ENCODE measurements around the gene FAM83D.

FAM83D gene

GRCh38 chr20:38885357-38885756 lies 40.9 kb upstream of the FAM83D start:
- ATAC-seq (ENCODE audit: low read depth) (no peak), DNase-seq (ENCODE audit: low spot score) (no peak)
- TF ChIP-seq, protein P1, sequence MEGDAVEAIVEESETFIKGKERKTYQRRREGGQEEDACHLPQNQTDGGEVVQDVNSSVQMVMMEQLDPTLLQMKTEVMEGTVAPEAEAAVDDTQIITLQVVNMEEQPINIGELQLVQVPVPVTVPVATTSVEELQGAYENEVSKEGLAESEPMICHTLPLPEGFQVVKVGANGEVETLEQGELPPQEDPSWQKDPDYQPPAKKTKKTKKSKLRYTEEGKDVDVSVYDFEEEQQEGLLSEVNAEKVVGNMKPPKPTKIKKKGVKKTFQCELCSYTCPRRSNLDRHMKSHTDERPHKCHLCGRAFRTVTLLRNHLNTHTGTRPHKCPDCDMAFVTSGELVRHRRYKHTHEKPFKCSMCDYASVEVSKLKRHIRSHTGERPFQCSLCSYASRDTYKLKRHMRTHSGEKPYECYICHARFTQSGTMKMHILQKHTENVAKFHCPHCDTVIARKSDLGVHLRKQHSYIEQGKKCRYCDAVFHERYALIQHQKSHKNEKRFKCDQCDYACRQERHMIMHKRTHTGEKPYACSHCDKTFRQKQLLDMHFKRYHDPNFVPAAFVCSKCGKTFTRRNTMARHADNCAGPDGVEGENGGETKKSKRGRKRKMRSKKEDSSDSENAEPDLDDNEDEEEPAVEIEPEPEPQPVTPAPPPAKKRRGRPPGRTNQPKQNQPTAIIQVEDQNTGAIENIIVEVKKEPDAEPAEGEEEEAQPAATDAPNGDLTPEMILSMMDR (IDR thresholded peaks at IDR 0.05; ENCODE audit: poor library complexity, severe bottlenecking) = no peak
- H3K4me3 ChIP-seq (ENCODE audit: severe bottlenecking) = no peak overlapping the region
- H3K36me3 ChIP-seq (ENCODE audit: low read depth) = no peaks in the 10 kb centered on the region
- no peaks in the 10 kb centered on the region for H3K4me1 ChIP-seq (ENCODE audit: insufficient read depth, poor library complexity, severe bottlenecking)
- H3K27me3 ChIP-seq (ENCODE audit: insufficient read depth, poor library complexity, severe bottlenecking) = no peaks in the 10 kb centered on the region
- no peaks in the 10 kb centered on the region for H3K9me3 ChIP-seq (ENCODE audit: severe bottlenecking)
- H3K27ac ChIP-seq (ENCODE audit: poor library complexity, severe bottlenecking) = no peak overlapping the region

DNA sequence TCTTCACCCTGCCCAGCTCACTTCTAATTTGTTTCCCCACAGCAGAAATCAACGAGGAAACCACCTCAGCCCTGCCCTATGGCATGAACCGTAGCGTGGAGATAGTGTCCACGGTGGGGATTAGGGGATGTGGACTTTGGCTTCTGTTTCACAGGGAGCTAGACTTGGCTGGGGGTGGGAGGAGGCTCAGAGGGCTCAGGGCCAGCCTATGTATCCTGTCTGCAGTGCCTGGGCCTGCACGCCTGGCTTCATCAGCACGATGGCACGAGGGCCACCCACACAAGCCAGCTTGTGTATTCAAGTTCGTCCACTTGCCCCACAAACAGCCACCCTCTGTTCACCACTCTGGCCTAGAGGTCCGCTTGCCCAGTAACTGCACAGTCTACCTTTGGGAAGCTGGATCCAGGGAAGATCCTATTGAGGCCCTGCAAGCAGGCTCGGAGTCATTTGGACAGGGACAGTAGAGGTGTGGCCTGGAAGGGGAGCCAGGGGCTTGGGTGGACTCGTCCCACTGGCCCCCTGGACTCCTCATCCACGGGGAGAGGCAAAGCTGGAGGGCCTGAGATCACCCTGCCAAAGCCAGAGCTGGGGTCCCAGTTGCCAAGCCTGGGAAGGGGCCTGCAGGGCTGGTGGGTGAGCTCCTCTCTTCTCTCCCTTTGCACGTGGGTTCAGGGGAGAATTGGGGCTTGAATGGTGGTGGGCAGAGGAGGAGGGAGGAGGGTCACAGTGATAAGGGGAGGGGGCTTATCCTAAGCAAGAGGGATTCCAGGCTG lies 38.0 kb upstream of the FAM83D start:
- H3K36me3 ChIP-seq (ENCODE audit: low read depth) = no peaks in the 10 kb centered on the region
- DNase-seq (ENCODE audit: low spot score) = no peak
- H3K27ac ChIP-seq (ENCODE audit: poor library complexity, severe bottlenecking) = no peak overlapping the region
- no peaks in the 10 kb centered on the region for H3K4me1 ChIP-seq (ENCODE audit: insufficient read depth, poor library complexity, severe bottlenecking)
- no peak overlapping the region for H3K4me3 ChIP-seq (ENCODE audit: severe bottlenecking)
- ATAC-seq (ENCODE audit: low read depth) = peak; percentile 3; the same call in 1 of the 3 replicates
- TF ChIP-seq, protein P1 (IDR thresholded peaks at IDR 0.05; ENCODE audit: poor library complexity, severe bottlenecking) = no peak
- H3K27me3 ChIP-seq (ENCODE audit: insufficient read depth, poor library complexity, severe bottlenecking) = no peaks in the 10 kb centered on the region
- no peaks in the 10 kb centered on the region for H3K9me3 ChIP-seq (ENCODE audit: severe bottlenecking)

DNA sequence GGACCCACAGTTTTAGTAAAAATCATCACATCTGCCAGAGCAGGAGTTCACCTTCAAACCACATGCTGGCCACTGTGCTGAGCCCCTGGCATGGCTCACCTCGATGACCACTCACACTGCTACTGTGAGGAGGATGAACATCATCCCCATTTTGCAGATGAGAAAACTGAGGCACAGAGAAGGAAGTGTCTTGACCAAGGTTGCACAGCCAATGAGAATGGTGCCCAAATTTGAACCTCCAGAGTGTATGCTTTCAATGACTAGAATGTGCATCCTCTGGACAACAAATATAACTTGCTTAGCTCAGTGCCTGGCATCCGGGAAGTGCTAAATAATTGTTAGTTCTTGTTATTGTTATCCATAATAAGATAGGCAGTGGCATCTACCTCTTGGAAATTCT lies 37.2 kb upstream of the FAM83D start:
- no peak overlapping the region for H3K27ac ChIP-seq (ENCODE audit: poor library complexity, severe bottlenecking)
- ATAC-seq (ENCODE audit: low read depth) (no peak), DNase-seq (ENCODE audit: low spot score) (no peak)
- TF ChIP-seq, protein P1 (IDR thresholded peaks at IDR 0.05; ENCODE audit: poor library complexity, severe bottlenecking) = no peak
- no peaks in the 10 kb centered on the region for H3K27me3 ChIP-seq (ENCODE audit: insufficient read depth, poor library complexity, severe bottlenecking)
- H3K36me3 ChIP-seq (ENCODE audit: low read depth) = no peaks in the 10 kb centered on the region
- no peaks in the 10 kb centered on the region for H3K4me1 ChIP-seq (ENCODE audit: insufficient read depth, poor library complexity, severe bottlenecking)
- H3K9me3 ChIP-seq (ENCODE audit: severe bottlenecking) = no peaks in the 10 kb centered on the region
- no peak overlapping the region for H3K4me3 ChIP-seq (ENCODE audit: severe bottlenecking)

DNA sequence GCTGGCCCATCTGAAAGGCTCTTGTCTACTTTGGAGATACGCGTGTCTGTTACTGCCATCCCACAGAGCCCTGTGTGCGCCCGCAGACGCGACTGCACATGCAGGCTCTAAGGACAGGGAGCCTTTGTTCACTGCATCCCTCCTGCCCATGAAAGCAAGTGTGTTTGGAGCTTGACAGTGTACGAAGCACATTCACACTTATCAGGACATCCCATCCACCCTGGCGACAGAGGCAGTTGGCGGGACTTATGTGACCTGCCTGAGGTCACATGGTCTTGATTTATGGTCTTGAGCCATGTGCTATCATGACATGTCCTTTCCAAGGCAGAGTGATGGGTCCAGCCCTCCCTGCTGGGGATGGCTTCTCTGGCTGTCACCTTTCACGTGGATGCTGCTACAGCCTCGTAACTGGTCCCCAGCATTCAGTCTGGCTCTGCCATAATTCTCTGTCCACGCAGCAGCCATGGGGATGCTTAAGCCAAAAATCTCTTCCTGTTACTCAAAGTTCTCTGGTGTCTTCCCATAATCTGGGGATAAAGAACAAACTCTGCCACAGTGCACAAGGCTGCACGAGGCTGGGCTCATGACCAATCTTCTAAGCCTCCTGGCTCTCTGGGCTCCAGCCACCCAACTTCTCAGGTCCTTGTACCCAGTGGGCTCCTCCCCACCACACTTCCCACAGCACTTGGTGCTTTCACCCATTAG lies 36.3 kb upstream of the FAM83D start:
- H3K27me3 ChIP-seq (ENCODE audit: insufficient read depth, poor library complexity, severe bottlenecking) = no peaks in the 10 kb centered on the region
- H3K9me3 ChIP-seq (ENCODE audit: severe bottlenecking) = no peaks in the 10 kb centered on the region
- no peaks in the 10 kb centered on the region for H3K4me1 ChIP-seq (ENCODE audit: insufficient read depth, poor library complexity, severe bottlenecking)
- H3K27ac ChIP-seq (ENCODE audit: poor library complexity, severe bottlenecking) = no peak overlapping the region
- ATAC-seq (ENCODE audit: low read depth) = no peak
- DNase-seq (ENCODE audit: low spot score) = no peak
- no peak overlapping the region for H3K4me3 ChIP-seq (ENCODE audit: severe bottlenecking)
- TF ChIP-seq, protein P1 (IDR thresholded peaks at IDR 0.05; ENCODE audit: poor library complexity, severe bottlenecking) = no peak
- no peaks in the 10 kb centered on the region for H3K36me3 ChIP-seq (ENCODE audit: low read depth)

- H3K4me1 ChIP-seq (ENCODE audit: insufficient read depth, poor library complexity, severe bottlenecking) = no peaks in the 10 kb centered on the region
- TF ChIP-seq, protein P1 (IDR thresholded peaks at IDR 0.05; ENCODE audit: poor library complexity, severe bottlenecking) = no peak
- H3K4me3 ChIP-seq (ENCODE audit: severe bottlenecking) = no peak overlapping the region
- ATAC-seq (ENCODE audit: low read depth) (peak; percentile 17; the same call in 2 of the 3 replicates), DNase-seq (ENCODE audit: low spot score) (no peak)
- H3K27me3 ChIP-seq (ENCODE audit: insufficient read depth, poor library complexity, severe bottlenecking) = no peaks in the 10 kb centered on the region
- no peaks in the 10 kb centered on the region for H3K36me3 ChIP-seq (ENCODE audit: low read depth)
- no peak overlapping the region for H3K27ac ChIP-seq (ENCODE audit: poor library complexity, severe bottlenecking)
- H3K9me3 ChIP-seq (ENCODE audit: severe bottlenecking) = no peaks in the 10 kb centered on the region
Measured at GRCh38 chr20:38890497-38890818, 35.8 kb upstream of the FAM83D start.
